ENCODE results near the gene TBC1D22A. TPM values are rescaled to one million over a fixed set of nuclear protein-coding genes. Genes with fewer than 3 reads are reported as not detected.

Gene TBC1D22A
- total and polyA plus RNA-seq, 10 of the 15 experiments (the other 5 are each of a cell fraction or from before 2014, with no cell fraction given): 0.63 to 44.7 (median 27.4) TPM

- ATAC-seq: no peak
- ChIA-PET SMC1A (ENCODE audit: uncharacterized antibody, unreplicated experiment) (no interaction called here), POLR2A (interaction anchor here (0.5 kb wide), 1 partner anchor 1600 kb away, joined by 3 read pairs; no protein-coding TSS in a partner anchor), CTCF (no interaction called here), RAD21 (ENCODE audit: unreplicated experiment) (no interaction called here)
- Histone ChIP-seq H3K4me1 (ENCODE audit: control insufficient read depth, insufficient read depth, low read length) (no peaks in the 10 kb centered on the region), H3K9me3 (replicated peaks; ENCODE audit: control insufficient read depth, insufficient read depth, low read length) (no peaks in the 10 kb centered on the region), H3K36me3 (ENCODE audit: control insufficient read depth in 2 of 2, insufficient read depth in 2 of 2, low read length in 1 of 2) (peaks cover 0 to 1% of the 10 kb centered on the region in 2 experiments; a peak in 2 of 4 replicates), H3K27me3 (replicated peaks in 1 of 2; ENCODE audit: control insufficient read depth in 2 of 2, insufficient read depth in 2 of 2, low read length in 1 of 2) (no peaks in the 10 kb centered on the region), H4K20me1 (ENCODE audit: control insufficient read depth, insufficient read depth) (peaks cover 3% of the 10 kb centered on the region; the same call in 1 of the 2 replicates), H2AFZ (ENCODE audit: control insufficient read depth, low read depth, low read length) (no peak overlapping the region), H3K79me2 (ENCODE audit: control insufficient read depth, insufficient read depth, low read length) (no peaks in the 10 kb centered on the region), H3K4me3 (no peak overlapping the region), H3K9ac (ENCODE audit: control insufficient read depth, insufficient read depth, low read length) (no peak overlapping the region), H3K27ac (ENCODE audit: control insufficient read depth, insufficient read depth) (no peak overlapping the region), H3K4me2 (ENCODE audit: control insufficient read depth, insufficient read depth) (no peak overlapping the region)
- intact Hi-C loops (cut with micrococcal nuclease; ENCODE audit: unreplicated experiment): no loop called here
- FAIRE-seq: no peak
- WGBS (ENCODE audit: insufficient coverage, insufficient replicate concordance, low lambda C conversion rate, missing lambda C conversion rate): 90% methylated on average over 16 of the region's 16 CpGs
- in situ Hi-C loops (cut with MboI): no loop called here
- no peak for DNase-seq (ENCODE audit: low read depth, low spot score)
- no TSS peak for BruUV-seq (replicated peaks)
- TF ChIP-seq, protein P1, sequence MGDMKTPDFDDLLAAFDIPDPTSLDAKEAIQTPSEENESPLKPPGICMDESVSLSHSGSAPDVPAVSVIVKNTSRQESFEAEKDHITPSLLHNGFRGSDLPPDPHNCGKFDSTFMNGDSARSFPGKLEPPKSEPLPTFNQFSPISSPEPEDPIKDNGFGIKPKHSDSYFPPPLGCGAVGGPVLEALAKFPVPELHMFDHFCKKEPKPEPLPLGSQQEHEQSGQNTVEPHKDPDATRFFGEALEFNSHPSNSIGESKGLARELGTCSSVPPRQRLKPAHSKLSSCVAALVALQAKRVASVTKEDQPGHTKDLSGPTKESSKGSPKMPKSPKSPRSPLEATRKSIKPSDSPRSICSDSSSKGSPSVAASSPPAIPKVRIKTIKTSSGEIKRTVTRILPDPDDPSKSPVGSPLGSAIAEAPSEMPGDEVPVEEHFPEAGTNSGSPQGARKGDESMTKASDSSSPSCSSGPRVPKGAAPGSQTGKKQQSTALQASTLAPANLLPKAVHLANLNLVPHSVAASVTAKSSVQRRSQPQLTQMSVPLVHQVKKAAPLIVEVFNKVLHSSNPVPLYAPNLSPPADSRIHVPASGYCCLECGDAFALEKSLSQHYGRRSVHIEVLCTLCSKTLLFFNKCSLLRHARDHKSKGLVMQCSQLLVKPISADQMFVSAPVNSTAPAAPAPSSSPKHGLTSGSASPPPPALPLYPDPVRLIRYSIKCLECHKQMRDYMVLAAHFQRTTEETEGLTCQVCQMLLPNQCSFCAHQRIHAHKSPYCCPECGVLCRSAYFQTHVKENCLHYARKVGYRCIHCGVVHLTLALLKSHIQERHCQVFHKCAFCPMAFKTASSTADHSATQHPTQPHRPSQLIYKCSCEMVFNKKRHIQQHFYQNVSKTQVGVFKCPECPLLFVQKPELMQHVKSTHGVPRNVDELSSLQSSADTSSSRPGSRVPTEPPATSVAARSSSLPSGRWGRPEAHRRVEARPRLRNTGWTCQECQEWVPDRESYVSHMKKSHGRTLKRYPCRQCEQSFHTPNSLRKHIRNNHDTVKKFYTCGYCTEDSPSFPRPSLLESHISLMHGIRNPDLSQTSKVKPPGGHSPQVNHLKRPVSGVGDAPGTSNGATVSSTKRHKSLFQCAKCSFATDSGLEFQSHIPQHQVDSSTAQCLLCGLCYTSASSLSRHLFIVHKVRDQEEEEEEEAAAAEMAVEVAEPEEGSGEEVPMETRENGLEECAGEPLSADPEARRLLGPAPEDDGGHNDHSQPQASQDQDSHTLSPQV (IDR thresholded peaks at IDR 0.05): no peak
- TF ChIP-seq KDM1A (IDR thresholded peaks at IDR 0.05; ENCODE audit: borderline replicate concordance) (no peak), ZBTB4 (CRISPR knock-in tag; IDR thresholded peaks at IDR 0.05) (no peak), JUNB (IDR thresholded peaks at IDR 0.05) (no peak), E2F8 (IDR thresholded peaks at IDR 0.05; ENCODE audit: low read depth, partially characterized antibody) (no peak), PAX5 (IDR thresholded peaks at IDR 0.05; ENCODE audit: borderline replicate concordance, low read depth, low read length) (no peak), CHD2 (IDR thresholded peaks at IDR 0.05; ENCODE audit: borderline replicate concordance, low read depth, low read length) (no peak), ZNF384 (IDR thresholded peaks at IDR 0.05; ENCODE audit: borderline replicate concordance, low read depth, low read length) (no peak), PML (IDR thresholded peaks at IDR 0.05; ENCODE audit: low read length) (no peak), CHD4 (IDR thresholded peaks at IDR 0.05) (no peak), SUZ12 (IDR thresholded peaks at IDR 0.05; ENCODE audit: unreplicated experiment) (no peak), FOXM1 (IDR thresholded peaks at IDR 0.05; ENCODE audit: low read depth, low read length) (no peak)
Measured at GRCh38 chr22:47130883-47131631, 368.6 kb downstream of the TBC1D22A start.

Data from GM12878 (cell line).